Neural progenitor cell (in vitro differentiated cells): ENCODE data around the gene PRMT5.

Experiments used
- EZH2 ChIP-seq: fragments of 200-600 bp; sonication (generic); IDR thresholded peaks from 2 replicates; pipeline ENCODE4 v1.6.1; 2017; ENCODE audit warnings: antibody characterized with exemption, mild to moderate bottlenecking, moderate library complexity
- EZH2phosphoT487 ChIP-seq: fragments of 200-600 bp; sonication (generic); IDR thresholded peaks from 2 replicates; pipeline ENCODE4 v1.6.1; 2017; ENCODE audit warnings: antibody characterized with exemption
- TF ChIP-seq, protein P1 (sequence below): fragments of 200-600 bp; sonication (generic); IDR thresholded peaks from 2 replicates; pipeline ENCODE4 v1.5.1; 2017; ENCODE audit warnings: antibody characterized with exemption, mild to moderate bottlenecking

DNA sequence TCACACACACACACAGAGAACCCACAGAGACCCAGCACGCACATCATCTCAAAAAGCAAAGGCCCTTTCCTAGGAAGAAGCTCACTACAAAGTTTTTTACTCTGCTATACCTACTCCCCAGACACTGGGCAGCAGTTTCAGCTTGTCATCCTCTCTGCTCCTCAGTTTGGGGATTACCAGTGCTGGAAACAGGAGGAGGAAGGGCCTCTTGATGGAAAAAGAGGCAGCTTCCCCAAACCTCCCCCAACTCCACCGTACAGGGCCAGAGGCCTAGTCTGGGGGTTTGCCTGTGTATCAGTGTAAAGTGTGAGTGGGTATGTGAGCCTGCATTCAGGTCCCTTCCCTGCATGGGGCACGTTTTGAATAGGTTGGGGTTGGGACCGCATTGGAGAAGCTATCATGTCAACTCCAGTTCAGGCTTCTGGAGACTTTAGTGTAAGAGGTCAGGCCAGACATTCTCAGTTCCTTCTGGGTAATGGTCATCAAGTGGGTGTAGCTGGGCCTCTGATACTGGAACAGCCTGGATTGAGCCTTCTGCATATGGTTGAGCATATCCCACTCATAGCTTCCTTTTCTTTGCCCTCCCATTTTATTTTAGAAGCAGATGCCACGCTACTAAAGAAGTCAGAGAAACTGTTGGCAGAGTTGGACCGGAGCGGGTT lies 45.0 kb downstream of the PRMT5 start:
- TF ChIP-seq, protein P1, sequence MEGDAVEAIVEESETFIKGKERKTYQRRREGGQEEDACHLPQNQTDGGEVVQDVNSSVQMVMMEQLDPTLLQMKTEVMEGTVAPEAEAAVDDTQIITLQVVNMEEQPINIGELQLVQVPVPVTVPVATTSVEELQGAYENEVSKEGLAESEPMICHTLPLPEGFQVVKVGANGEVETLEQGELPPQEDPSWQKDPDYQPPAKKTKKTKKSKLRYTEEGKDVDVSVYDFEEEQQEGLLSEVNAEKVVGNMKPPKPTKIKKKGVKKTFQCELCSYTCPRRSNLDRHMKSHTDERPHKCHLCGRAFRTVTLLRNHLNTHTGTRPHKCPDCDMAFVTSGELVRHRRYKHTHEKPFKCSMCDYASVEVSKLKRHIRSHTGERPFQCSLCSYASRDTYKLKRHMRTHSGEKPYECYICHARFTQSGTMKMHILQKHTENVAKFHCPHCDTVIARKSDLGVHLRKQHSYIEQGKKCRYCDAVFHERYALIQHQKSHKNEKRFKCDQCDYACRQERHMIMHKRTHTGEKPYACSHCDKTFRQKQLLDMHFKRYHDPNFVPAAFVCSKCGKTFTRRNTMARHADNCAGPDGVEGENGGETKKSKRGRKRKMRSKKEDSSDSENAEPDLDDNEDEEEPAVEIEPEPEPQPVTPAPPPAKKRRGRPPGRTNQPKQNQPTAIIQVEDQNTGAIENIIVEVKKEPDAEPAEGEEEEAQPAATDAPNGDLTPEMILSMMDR = no peak
- TF ChIP-seq EZH2 (no peak), EZH2phosphoT487 (no peak)
